GM06990 (cell line): ENCODE measurements around the gene LY9.

Source experiments
- DNase-seq: peaks from one replicate; pipeline ENCODE4 v3.0.0-alpha.2; 2011; ENCODE audit not compliant: insufficient read length; ENCODE audit errors: extremely low read depth
- H3K27me3 ChIP-seq: replicated peaks from 2 replicates; pipeline ENCODE4 v1.6.0; 2011; ENCODE audit warnings: low read length; ENCODE audit not compliant: control insufficient read depth, insufficient read depth
- H3K36me3 ChIP-seq: 2 replicates; pipeline ENCODE4 v1.5.1; 2011; ENCODE audit warnings: low read length; ENCODE audit not compliant: control insufficient read depth, insufficient read depth
- H3K4me3 ChIP-seq: replicated peaks from 2 replicates; pipeline ENCODE4 v1.5.1; 2011; ENCODE audit warnings: low read depth, mild to moderate bottlenecking, control low read depth, low read length
- TF ChIP-seq, protein P1 (sequence below): IDR thresholded peaks from 2 replicates; pipeline ENCODE4 v1.5.1; 2011; ENCODE audit warnings: low read length, control low read depth, mild to moderate bottlenecking, inconsistent platforms; ENCODE audit not compliant: insufficient read depth, poor library complexity, severe bottlenecking

Gene LY9

GRCh38 chr1:160835751-160836150 lies 39.8 kb downstream of the LY9 start:
- no peak for DNase-seq
- H3K4me3 ChIP-seq = no peak overlapping the region
- TF ChIP-seq, protein P1, sequence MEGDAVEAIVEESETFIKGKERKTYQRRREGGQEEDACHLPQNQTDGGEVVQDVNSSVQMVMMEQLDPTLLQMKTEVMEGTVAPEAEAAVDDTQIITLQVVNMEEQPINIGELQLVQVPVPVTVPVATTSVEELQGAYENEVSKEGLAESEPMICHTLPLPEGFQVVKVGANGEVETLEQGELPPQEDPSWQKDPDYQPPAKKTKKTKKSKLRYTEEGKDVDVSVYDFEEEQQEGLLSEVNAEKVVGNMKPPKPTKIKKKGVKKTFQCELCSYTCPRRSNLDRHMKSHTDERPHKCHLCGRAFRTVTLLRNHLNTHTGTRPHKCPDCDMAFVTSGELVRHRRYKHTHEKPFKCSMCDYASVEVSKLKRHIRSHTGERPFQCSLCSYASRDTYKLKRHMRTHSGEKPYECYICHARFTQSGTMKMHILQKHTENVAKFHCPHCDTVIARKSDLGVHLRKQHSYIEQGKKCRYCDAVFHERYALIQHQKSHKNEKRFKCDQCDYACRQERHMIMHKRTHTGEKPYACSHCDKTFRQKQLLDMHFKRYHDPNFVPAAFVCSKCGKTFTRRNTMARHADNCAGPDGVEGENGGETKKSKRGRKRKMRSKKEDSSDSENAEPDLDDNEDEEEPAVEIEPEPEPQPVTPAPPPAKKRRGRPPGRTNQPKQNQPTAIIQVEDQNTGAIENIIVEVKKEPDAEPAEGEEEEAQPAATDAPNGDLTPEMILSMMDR = no peak
- no peaks in the 10 kb centered on the region for H3K27me3 ChIP-seq
- no peaks in the 10 kb centered on the region for H3K36me3 ChIP-seq

DNA sequence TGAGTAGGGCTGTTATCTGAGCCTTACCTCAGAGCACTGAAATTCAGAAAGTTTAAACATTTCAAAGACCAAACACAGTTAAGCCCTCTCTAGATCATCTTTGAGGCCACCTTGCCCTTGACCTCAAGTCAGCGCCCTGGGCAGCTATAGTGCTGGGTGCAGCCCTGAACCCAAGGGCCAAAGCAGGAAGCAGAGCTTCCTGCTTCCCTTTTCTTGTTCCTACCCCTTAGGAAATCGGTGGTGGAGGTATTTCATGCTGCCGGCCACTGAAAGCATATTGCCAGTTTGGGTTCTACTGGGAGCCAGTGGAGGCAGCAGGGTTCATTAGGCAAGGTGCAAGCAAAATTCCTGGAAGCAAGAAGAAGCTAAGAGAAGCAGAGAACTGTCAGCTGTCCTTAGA lies 40.6 kb downstream of the LY9 start:
- TF ChIP-seq, protein P1 = no peak
- H3K36me3 ChIP-seq = no peaks in the 10 kb centered on the region
- DNase-seq = no peak
- H3K4me3 ChIP-seq = no peak overlapping the region
- H3K27me3 ChIP-seq = no peaks in the 10 kb centered on the region

DNA sequence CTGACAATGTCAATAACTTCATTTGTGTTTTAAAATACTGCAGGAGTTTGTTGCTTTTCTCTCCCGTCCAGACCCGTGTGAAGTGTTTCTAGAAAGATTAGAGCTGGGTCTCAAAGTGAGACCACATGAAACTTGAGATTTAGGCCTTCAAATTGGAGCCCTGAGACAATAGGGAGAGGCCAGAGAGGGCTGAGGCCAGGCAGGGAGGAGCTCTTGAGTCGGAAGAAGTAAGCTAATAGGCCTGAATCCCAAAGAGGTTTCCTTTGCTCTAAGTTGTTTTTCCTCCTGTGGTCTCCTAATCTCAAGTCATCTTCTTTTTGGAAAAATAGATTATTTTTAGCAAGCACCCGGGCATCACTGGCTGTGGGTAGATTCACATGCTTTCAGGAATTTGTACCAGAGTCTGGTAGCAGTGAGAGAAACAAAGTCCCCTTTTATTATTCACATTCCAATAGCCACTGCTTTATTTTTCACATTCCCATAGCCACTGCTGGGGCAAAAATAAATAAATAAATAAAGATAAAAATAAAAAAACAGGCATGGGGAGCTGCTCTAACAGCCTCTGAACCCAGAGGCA lies 41.1 kb downstream of the LY9 start:
- Histone ChIP-seq H3K4me3 (no peak overlapping the region), H3K27me3 (no peaks in the 10 kb centered on the region), H3K36me3 (no peaks in the 10 kb centered on the region)
- TF ChIP-seq, protein P1 = no peak
- DNase-seq = no peak

DNA sequence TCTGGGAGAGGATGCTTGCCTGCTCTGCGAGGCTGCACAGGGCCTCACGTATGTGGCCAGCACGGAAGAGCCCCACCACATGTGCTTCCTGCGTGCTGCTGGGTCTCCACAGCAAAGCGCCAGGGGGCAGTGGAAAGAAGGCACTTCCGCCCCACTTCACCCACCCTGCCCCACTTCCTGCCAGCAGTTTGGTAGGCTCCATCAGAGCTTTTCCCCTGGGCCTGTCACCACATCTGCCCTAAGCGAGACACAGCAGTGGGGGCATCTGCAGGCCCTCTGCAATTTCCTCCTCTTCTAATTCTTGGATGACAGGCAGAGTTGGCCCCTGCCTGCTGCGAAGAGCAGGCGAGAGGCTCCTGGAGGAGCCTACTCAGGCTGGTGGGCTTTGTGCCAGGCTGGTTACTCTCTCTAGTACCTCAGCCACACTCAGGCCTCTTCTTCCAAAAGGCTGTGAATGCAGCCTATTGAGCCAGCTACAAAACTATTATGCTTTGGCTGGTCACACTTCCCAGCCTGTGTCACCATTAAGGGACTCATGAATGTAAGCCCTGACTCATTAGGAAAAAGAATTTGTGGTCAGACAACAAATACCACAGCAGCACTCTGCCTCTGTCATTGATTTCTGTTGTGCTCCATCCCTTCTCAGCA lies 41.7 kb downstream of the LY9 start:
- Histone ChIP-seq H3K4me3 (no peak overlapping the region), H3K27me3 (no peaks in the 10 kb centered on the region), H3K36me3 (no peaks in the 10 kb centered on the region)
- TF ChIP-seq, protein P1 = peak; percentile 62
- peak; percentile 82 for DNase-seq

DNA sequence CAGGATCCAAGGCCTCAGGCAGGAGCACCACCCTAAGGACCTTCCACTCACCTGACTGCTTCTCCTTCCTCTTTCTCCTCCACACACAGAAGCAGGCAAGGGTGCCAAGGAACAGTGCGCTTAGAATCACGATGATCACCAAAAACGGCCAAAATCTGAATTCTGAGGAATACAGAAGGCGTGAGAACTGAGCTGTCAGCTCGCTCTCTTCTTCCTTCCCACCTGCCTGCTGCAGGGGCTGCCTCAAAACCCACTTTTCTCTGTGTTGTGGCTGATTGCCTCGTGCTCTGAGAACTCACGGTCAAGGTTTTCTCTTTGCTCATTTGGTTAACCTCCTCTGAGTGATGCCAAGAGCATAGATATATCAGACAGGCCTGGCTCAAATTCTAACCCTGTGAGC lies 42.9 kb downstream of the LY9 start:
- H3K27me3 ChIP-seq = no peaks in the 10 kb centered on the region
- no peaks in the 10 kb centered on the region for H3K36me3 ChIP-seq
- DNase-seq = no peak
- H3K4me3 ChIP-seq = no peak overlapping the region
- TF ChIP-seq, protein P1 = no peak
